22Rv1 (cell line): ENCODE data around the gene BLMH.

Source experiments
- ZFX ChIP-seq: fragments of 450-650 bp; IDR thresholded peaks from 2 replicates; pipeline ENCODE4 v1.6.1; 2017; ENCODE audit warnings: antibody characterized with exemption, borderline replicate concordance
- TF ChIP-seq, protein P1 (sequence below): fragments of 450-650 bp; IDR thresholded peaks from 2 replicates; pipeline ENCODE4 v1.5.1; 2017; ENCODE audit warnings: mild to moderate bottlenecking

GRCh38 chr17:30222721-30223175 is 69.0 kb downstream of the BLMH start:
- TF ChIP-seq, protein P1, sequence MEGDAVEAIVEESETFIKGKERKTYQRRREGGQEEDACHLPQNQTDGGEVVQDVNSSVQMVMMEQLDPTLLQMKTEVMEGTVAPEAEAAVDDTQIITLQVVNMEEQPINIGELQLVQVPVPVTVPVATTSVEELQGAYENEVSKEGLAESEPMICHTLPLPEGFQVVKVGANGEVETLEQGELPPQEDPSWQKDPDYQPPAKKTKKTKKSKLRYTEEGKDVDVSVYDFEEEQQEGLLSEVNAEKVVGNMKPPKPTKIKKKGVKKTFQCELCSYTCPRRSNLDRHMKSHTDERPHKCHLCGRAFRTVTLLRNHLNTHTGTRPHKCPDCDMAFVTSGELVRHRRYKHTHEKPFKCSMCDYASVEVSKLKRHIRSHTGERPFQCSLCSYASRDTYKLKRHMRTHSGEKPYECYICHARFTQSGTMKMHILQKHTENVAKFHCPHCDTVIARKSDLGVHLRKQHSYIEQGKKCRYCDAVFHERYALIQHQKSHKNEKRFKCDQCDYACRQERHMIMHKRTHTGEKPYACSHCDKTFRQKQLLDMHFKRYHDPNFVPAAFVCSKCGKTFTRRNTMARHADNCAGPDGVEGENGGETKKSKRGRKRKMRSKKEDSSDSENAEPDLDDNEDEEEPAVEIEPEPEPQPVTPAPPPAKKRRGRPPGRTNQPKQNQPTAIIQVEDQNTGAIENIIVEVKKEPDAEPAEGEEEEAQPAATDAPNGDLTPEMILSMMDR: no peak
- no peak for TF ChIP-seq ZFX
